Spleen (tissue), 7 donors: ENCODE measurements around the gene AFM.

ENCODE experiments used
- CTCF ChIP-seq, 11 experiments: fragments of 200-600 bp in 7 of 11; fragments of 450-650 bp in 4 of 11; sonication (generic) in 4 of 11; IDR thresholded peaks in 8 of 11; conservative IDR thresholded peaks in 3 of 11; 1 replicate in 7 of 11; 2 replicates in 4 of 11; pipeline versions ENCODE4 v1.4.0 to v1.8.0; 2016 to 2021; ENCODE audit warnings: antibody characterized with exemption in 11 of 11, inconsistent platforms in 4 of 11, mild to moderate bottlenecking in 1 of 11
- POLR2A ChIP-seq, 3 donors: fragments of 450-650 bp; IDR thresholded peaks; one replicate each; pipeline ENCODE4 v1.5.1; 2017; ENCODE audit warnings: antibody characterized with exemption in 3 of 3, mild to moderate bottlenecking in 1 of 3
- POLR2AphosphoS5 ChIP-seq, 3 donors: sonication (generic); formaldehyde crosslinking; IDR thresholded peaks; one replicate each; pipeline ENCODE4 v1.5.1; 2017; ENCODE audit warnings: antibody characterized with exemption in 3 of 3
- donor health status: DM: no; HTN: no; CAD: no; lungs with moderate emphysema.
- donor health status: DM: no; HTN: no; CAD: no.
- donor health status: DM: no; HTN: no; CAD: no.

DNA sequence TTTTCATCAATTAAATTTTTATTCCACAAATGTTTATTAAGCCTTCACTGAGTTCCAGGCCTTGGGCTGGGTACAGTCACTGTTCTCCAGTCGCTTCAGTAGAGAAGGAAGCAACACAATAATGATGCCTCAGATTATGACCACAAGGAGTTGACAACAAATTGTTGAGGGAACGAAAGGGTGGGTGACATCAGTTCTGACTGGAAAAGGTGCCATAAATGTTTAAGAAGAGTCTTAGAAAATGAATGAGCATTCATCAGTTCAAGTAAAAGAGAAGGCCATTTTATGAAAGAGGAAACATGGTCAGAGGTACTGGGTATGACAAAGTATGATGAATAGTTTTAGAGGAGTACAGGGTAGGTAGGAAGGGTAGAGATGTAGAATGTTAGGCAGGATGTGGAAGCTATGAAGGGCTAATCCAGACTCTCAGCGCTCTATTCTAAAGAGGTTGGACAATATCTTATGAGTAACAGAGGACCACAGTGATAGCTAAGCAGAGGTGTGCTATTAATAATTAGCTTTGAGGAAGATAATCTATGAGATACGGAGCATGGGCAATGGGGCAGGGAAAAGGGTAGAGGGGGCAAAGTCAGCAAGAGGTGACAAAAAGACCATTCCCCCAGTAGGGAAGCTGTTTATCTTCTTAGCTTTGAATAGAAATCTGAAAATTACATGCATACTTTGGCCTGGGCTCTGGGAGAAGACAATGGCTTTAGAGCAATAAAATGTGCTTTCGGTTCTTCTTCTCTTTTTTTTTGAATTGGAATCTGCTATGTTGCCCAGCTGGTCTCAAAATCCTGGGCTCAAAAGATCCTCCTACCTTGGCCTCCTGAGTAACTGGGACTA, 25.1 kb upstream of the AFM start:
- TF ChIP-seq POLR2A (IDR thresholded peaks at IDR 0.05), result no peak
- no peak for TF ChIP-seq CTCF (IDR thresholded peaks at IDR 0.05 in 8 of 11, conservative IDR thresholded peaks at IDR 0.05 in 3 of 11)
- no peak for TF ChIP-seq POLR2AphosphoS5 (IDR thresholded peaks at IDR 0.05)
